SK-N-SH (cell line): ENCODE measurements around the gene EXOC8. TPM values are rescaled to one million over a fixed set of nuclear protein-coding genes. Genes with fewer than 3 reads are reported as not detected.

Source experiments
- CTCF ChIA-PET: fragments of 300-600, 350-600 bp; formaldehyde crosslinking; extraction: SDS; loops from one replicate; lab custom pipeline; 2021; lab: Yijun Ruan, JAX
- POLR2A ChIA-PET: fragments of 350-600 bp; sonication (Branson Sonifier 250); formaldehyde crosslinking; extraction: SDS; loops from one replicate; lab custom pipeline; 2020; ENCODE audit warnings: antibody characterized with exemption, inconsistent platforms; lab: Yijun Ruan, JAX
- DNase-seq: peaks from one replicate; pipeline ENCODE4 v3.0.0; 2012
- H2AFZ ChIP-seq: fragments of 200-600 bp; sonication (generic); 2 replicates; pipeline ENCODE4 v1.8.1; 2016; ENCODE audit warnings: antibody characterized with exemption, mild to moderate bottlenecking, low read depth
- H3F3A ChIP-seq: fragments of 200-600 bp; sonication (generic); replicated peaks from 2 replicates; pipeline ENCODE3; 2016; ENCODE audit warnings: antibody characterized with exemption, mild to moderate bottlenecking; ENCODE audit not compliant: insufficient read depth
- H3K27ac ChIP-seq, 2 experiments: fragments of 200-500 bp in 1 of 2; fragments of 200-600 bp in 1 of 2; sonication (Bioruptor generic) in 1 of 2; sonication (generic), shearing (Covaris generic) in 1 of 2; 2 replicates each; pipeline versions ENCODE4 v1.5.1 to v1.6.1; 2014 to 2016; ENCODE audit warnings: low read depth in 2 of 2, inconsistent platforms in 1 of 2, low read length in 1 of 2, mild to moderate bottlenecking in 1 of 2, mixed read lengths in 1 of 2
- H3K27me3 ChIP-seq: fragments of 200-600 bp; sonication (generic), shearing (Covaris generic); 2 replicates; pipeline ENCODE4 v1.6.1; 2016; ENCODE audit warnings: mixed run types; ENCODE audit not compliant: insufficient read depth
- H3K36me3 ChIP-seq, 2 experiments: fragments of 200-500 bp in 1 of 2; fragments of 200-600 bp in 1 of 2; sonication (Bioruptor generic) in 1 of 2; sonication (generic) in 1 of 2; replicated peaks in 1 of 2; 2 replicates each; pipeline versions ENCODE3 to v1.5.1; 2014 to 2016; ENCODE audit warnings: low read length in 1 of 2, mild to moderate bottlenecking in 1 of 2; ENCODE audit not compliant: insufficient read depth in 2 of 2, control insufficient read depth in 1 of 2
- H3K4me1 ChIP-seq, 2 experiments: fragments of 200-500 bp in 1 of 2; fragments of 200-600 bp in 1 of 2; sonication (Bioruptor generic) in 1 of 2; sonication (generic), shearing (Covaris generic) in 1 of 2; 2 replicates each; pipeline versions ENCODE4 v1.5.1 to v1.6.1; 2014 to 2016; ENCODE audit warnings: low read depth in 1 of 2, low read length in 1 of 2, mixed run types in 1 of 2; ENCODE audit not compliant: insufficient read depth in 2 of 2, control insufficient read depth in 1 of 2
- H3K4me2 ChIP-seq: fragments of 200-600 bp; sonication (generic), shearing (Covaris generic); 2 replicates; pipeline ENCODE4 v1.6.1; 2017; ENCODE audit warnings: mixed run types
- H3K4me3 ChIP-seq, 2 experiments: fragments of 200-500 bp in 1 of 2; fragments of 200-600 bp in 1 of 2; sonication (Bioruptor generic) in 1 of 2; sonication (generic), shearing (Covaris generic) in 1 of 2; 2 replicates each; pipeline versions ENCODE4 v1.5.1 to v1.8.1; 2014 to 2016; ENCODE audit warnings: low read depth in 2 of 2, inconsistent platforms in 1 of 2, low read length in 1 of 2, mild to moderate bottlenecking in 1 of 2, mixed read lengths in 1 of 2, moderate library complexity in 1 of 2
- H3K79me2 ChIP-seq: fragments of 200-600 bp; sonication (generic); 2 replicates; pipeline ENCODE4 v1.8.1; 2017; ENCODE audit warnings: mild to moderate bottlenecking; ENCODE audit not compliant: insufficient read depth
- H3K9ac ChIP-seq: fragments of 200-600 bp; sonication (generic); 2 replicates; pipeline ENCODE4 v1.6.1; 2017; ENCODE audit warnings: mixed run types
- H3K9me2 ChIP-seq: fragments of 200-600 bp; sonication (generic); 2 replicates; pipeline ENCODE4 v1.6.1; 2017; ENCODE audit warnings: mixed run types
- H3K9me3 ChIP-seq: fragments of 200-600 bp; sonication (generic); 2 replicates; pipeline ENCODE4 v1.6.1; 2017; ENCODE audit warnings: mixed run types, mild to moderate bottlenecking, moderate library complexity
- H4K20me1 ChIP-seq: fragments of 200-600 bp; sonication (generic); 2 replicates; pipeline ENCODE4 v1.6.1; 2017; ENCODE audit warnings: mild to moderate bottlenecking, mixed run types; ENCODE audit not compliant: insufficient read depth
- ELF1 ChIP-seq: IDR thresholded peaks from 2 replicates; pipeline ENCODE4 v1.4.0; 2012
- FOSL2 ChIP-seq: IDR thresholded peaks from 2 replicates; pipeline ENCODE4 v1.4.0; 2012; ENCODE audit warnings: low read depth, mild to moderate bottlenecking, moderate library complexity, borderline replicate concordance
- FOXM1 ChIP-seq: IDR thresholded peaks from 2 replicates; pipeline ENCODE4 v1.4.0; 2012; ENCODE audit warnings: low read depth, mild to moderate bottlenecking
- GABPA ChIP-seq: IDR thresholded peaks from 2 replicates; pipeline ENCODE4 v1.4.0; 2012; ENCODE audit warnings: low read depth, mild to moderate bottlenecking
- GATA2 ChIP-seq: sonication (generic); formaldehyde crosslinking; IDR thresholded peaks from 2 replicates; pipeline ENCODE4 v1.5.0; 2020; ENCODE audit warnings: mild to moderate bottlenecking, missing genetic modification reagents
- JUND ChIP-seq: IDR thresholded peaks from 2 replicates; pipeline ENCODE4 v1.4.0; 2012
- MEF2A ChIP-seq: IDR thresholded peaks from 2 replicates; pipeline ENCODE4 v1.4.0; 2012; ENCODE audit warnings: low read depth, borderline replicate concordance
- NRF1 ChIP-seq: IDR thresholded peaks from 2 replicates; pipeline ENCODE4 v1.6.1; 2012; ENCODE audit warnings: low read depth, mild to moderate bottlenecking, low read length
- RAD21 ChIP-seq: IDR thresholded peaks from 2 replicates; pipeline ENCODE4 v1.6.1; 2012; ENCODE audit warnings: mild to moderate bottlenecking, low read length
- SMC3 ChIP-seq: IDR thresholded peaks from 2 replicates; pipeline ENCODE4 v1.6.1; 2012; ENCODE audit warnings: low read depth, low read length, improper control_type of control experiment
- TEAD4 ChIP-seq: IDR thresholded peaks from 2 replicates; pipeline ENCODE4 v1.4.0; 2012; ENCODE audit warnings: mild to moderate bottlenecking, borderline replicate concordance; ENCODE audit not compliant: insufficient read depth
- WGBS: methylation state at CpG from one replicate; pipeline ENCODE4 v1.1.6; 2017; ENCODE audit warnings: low lambda C conversion rate; 5-methylcytosine and 5-hydroxymethylcytosine counted together
- polyA plus RNA-seq, 3 experiments: library from polyadenylated mRNA; depleted of rRNA; stranded (reverse); fragments of >200 nt; gene quantifications; 2 replicates each; pipeline ENCODE4 v1.2.3, GENCODE V29; 2012
- TF ChIP-seq, protein P1 (sequence below): IDR thresholded peaks from 2 replicates; pipeline ENCODE4 v1.4.0; 2012; ENCODE audit warnings: low read depth
- TF ChIP-seq, protein P2 (sequence below): IDR thresholded peaks from 2 replicates; pipeline ENCODE4; 2012
- TF ChIP-seq, protein P3 (sequence below): fragments of 150-350 bp; IDR thresholded peaks from 2 replicates; pipeline ENCODE4 v1.6.1; 2016; ENCODE audit warnings: mild to moderate bottlenecking, low read depth, low read length
- TF ChIP-seq, protein P4 (sequence below): fragments of 200-600 bp; sonication (generic); IDR thresholded peaks from 2 replicates; pipeline ENCODE4 v1.6.1; 2017; ENCODE audit warnings: antibody characterized with exemption, mild to moderate bottlenecking, moderate library complexity

The EXOC8 gene
- polyA plus RNA-seq, 1 of the 3 experiments (the other 2 are of a cell fraction), result 2.1 TPM

DNA sequence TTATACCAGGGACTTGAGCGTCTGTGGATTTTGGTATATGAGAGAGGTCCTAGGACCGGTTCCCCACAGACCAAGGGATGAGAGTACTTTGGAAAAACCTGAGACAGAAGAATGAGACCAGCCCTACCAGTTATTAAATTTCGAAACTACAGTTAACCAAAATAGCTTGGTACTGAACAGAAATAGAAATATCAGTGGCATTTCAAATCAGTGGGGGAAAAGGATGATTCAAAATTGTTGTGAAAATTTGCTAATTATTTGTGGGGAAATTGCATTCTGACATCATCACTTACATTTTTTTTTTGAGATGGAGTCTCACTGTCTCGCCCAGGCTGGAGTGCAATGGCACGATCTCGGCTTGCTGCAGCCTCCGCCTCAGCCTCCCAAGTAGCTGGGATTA is 8.2 kb downstream of the EXOC8 start (continued):
- TF ChIP-seq ELF1, result no peak
- TF ChIP-seq TEAD4, result no peak
- TF ChIP-seq NRF1, result no peak
- no peak for TF ChIP-seq SMC3

DNA sequence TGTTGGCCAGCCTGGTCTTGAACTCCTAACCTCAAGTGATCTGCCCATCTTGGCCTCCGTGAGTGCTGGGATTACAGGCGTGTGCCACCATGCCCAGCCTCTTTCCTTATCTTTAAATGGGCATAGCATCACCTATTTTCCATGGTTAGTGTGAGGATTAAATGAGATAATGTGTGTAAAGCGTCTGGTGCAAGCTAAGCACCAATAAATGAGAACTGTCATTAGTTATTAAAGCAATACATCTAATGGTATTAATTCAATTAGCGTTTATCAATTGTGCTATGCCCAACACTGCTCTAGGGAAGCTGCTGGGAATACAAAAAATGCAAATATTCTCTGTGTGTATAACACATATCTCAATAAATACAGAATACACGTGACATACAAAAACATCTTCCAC is 10.0 kb downstream of the EXOC8 start:
- ChIA-PET CTCF (no interaction called here), POLR2A (no interaction called here)
- H4K20me1 ChIP-seq, result no peaks in the 10 kb centered on the region
- peaks cover 2 to 9% of the 10 kb centered on the region in 2 experiments for H3K36me3 ChIP-seq
- DNase-seq, result no peak
- no peaks in the 10 kb centered on the region; a peak in 1 of 4 replicates for H3K4me1 ChIP-seq
- H3K4me3 ChIP-seq, result no peak overlapping the region
- TF ChIP-seq GABPA, result no peak
- TF ChIP-seq SMC3, result no peak
- TF ChIP-seq ELF1, result no peak
- TF ChIP-seq, protein P1, sequence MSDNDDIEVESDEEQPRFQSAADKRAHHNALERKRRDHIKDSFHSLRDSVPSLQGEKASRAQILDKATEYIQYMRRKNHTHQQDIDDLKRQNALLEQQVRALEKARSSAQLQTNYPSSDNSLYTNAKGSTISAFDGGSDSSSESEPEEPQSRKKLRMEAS, result no peak
- TF ChIP-seq, protein P2, sequence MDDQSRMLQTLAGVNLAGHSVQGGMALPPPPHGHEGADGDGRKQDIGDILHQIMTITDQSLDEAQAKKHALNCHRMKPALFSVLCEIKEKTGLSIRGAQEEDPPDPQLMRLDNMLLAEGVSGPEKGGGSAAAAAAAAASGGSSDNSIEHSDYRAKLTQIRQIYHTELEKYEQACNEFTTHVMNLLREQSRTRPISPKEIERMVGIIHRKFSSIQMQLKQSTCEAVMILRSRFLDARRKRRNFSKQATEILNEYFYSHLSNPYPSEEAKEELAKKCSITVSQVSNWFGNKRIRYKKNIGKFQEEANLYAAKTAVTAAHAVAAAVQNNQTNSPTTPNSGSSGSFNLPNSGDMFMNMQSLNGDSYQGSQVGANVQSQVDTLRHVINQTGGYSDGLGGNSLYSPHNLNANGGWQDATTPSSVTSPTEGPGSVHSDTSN, result no peak
- TF ChIP-seq, protein P3, sequence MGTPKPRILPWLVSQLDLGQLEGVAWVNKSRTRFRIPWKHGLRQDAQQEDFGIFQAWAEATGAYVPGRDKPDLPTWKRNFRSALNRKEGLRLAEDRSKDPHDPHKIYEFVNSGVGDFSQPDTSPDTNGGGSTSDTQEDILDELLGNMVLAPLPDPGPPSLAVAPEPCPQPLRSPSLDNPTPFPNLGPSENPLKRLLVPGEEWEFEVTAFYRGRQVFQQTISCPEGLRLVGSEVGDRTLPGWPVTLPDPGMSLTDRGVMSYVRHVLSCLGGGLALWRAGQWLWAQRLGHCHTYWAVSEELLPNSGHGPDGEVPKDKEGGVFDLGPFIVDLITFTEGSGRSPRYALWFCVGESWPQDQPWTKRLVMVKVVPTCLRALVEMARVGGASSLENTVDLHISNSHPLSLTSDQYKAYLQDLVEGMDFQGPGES, result no peak
- TF ChIP-seq RAD21, result no peak
- no peak for TF ChIP-seq GATA2
- TF ChIP-seq JUND, result no peak
- TF ChIP-seq TEAD4, result no peak
- TF ChIP-seq MEF2A, result no peak
- TF ChIP-seq FOSL2, result no peak
- WGBS, result 77% methylated on average over 5 of the region's 5 CpGs
- no peaks in the 10 kb centered on the region for H3K9me2 ChIP-seq
- no peaks in the 10 kb centered on the region for H3K9me3 ChIP-seq
- H3K9ac ChIP-seq, result no peak overlapping the region
- peaks cover 7% of the 10 kb centered on the region for H3F3A ChIP-seq
- H3K27me3 ChIP-seq, result no peaks in the 10 kb centered on the region
- H3K27ac ChIP-seq, result no peak overlapping the region
- H3K79me2 ChIP-seq, result peaks cover 10% of the 10 kb centered on the region; the same call in 1 of the 2 replicates
- no peak overlapping the region for H2AFZ ChIP-seq
- no peak overlapping the region for H3K4me2 ChIP-seq

DNA sequence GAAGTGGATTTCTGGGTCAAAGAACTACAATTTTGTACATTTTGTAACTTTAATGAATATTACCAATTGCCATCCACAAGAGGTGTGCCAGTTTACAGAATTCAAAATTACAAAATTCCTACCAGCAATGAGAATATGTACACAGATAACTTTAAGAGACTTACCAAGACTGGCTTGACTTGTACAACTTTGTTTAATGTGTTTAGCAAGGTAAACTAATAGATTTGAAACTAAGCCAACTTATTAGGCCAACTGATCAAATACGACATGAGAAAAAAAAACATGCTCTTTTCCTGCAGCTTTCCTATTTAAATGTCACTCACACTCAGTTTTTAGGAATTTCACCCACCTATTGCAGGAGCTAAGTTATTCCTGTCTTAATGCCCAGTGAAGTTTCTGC is 11.4 kb downstream of the EXOC8 start:
- Histone ChIP-seq H3K9me3 (no peaks in the 10 kb centered on the region), H2AFZ (no peak overlapping the region), H3K4me1 (no peaks in the 10 kb centered on the region), H3K27ac (no peak overlapping the region), H3K9me2 (no peaks in the 10 kb centered on the region), H3K9ac (no peak overlapping the region), H3K4me3 (no peak overlapping the region), H3K4me2 (no peak overlapping the region), H3F3A (no peaks in the 10 kb centered on the region), H3K79me2 (no peaks in the 10 kb centered on the region; the same call in 1 of the 2 replicates), H3K27me3 (no peaks in the 10 kb centered on the region), H4K20me1 (no peaks in the 10 kb centered on the region), H3K36me3 (peaks cover 0 to 3% of the 10 kb centered on the region in 2 experiments)
- 63% methylated on average over 1 of the region's 1 CpG for WGBS
- no peak for DNase-seq
- CTCF ChIA-PET, result no interaction called here
- no peak for TF ChIP-seq FOXM1
- no peak for TF ChIP-seq RAD21
- TF ChIP-seq JUND, result no peak
- TF ChIP-seq MEF2A, result no peak
- TF ChIP-seq, protein P4, sequence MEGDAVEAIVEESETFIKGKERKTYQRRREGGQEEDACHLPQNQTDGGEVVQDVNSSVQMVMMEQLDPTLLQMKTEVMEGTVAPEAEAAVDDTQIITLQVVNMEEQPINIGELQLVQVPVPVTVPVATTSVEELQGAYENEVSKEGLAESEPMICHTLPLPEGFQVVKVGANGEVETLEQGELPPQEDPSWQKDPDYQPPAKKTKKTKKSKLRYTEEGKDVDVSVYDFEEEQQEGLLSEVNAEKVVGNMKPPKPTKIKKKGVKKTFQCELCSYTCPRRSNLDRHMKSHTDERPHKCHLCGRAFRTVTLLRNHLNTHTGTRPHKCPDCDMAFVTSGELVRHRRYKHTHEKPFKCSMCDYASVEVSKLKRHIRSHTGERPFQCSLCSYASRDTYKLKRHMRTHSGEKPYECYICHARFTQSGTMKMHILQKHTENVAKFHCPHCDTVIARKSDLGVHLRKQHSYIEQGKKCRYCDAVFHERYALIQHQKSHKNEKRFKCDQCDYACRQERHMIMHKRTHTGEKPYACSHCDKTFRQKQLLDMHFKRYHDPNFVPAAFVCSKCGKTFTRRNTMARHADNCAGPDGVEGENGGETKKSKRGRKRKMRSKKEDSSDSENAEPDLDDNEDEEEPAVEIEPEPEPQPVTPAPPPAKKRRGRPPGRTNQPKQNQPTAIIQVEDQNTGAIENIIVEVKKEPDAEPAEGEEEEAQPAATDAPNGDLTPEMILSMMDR, result no peak
- POLR2A ChIA-PET, result no interaction called here
